Peyer's patch (tissue), 4 donors: ENCODE data around the gene OXLD1. TPM values are rescaled to one million over a fixed set of nuclear protein-coding genes. Genes with fewer than 3 reads are reported as not detected.

Experiments used
- DNase-seq, 3 donors: peaks; one replicate each; pipeline ENCODE4 v3.0.0-alpha.2; 2017 to 2019
- H3K27ac ChIP-seq, 4 donors: fragments of 200-600 bp; sonication (generic); one replicate each; pipeline ENCODE4 v1.5.1; 2016 to 2019
- H3K27me3 ChIP-seq, 2 donors: fragments of 200-600 bp; sonication (generic); one replicate each; pipeline ENCODE4 v1.5.1; 2019
- H3K36me3 ChIP-seq, 3 donors: fragments of 200-600 bp; sonication (generic); one replicate each; pipeline ENCODE4 v1.5.1; 2016 to 2019
- H3K4me1 ChIP-seq, 4 donors: fragments of 200-600 bp; sonication (generic); one replicate each; pipeline ENCODE4 v1.5.1; 2016 to 2019
- H3K4me3 ChIP-seq, 4 donors: fragments of 200-600 bp; sonication (generic); 1 replicate in 3 of 4; 2 replicates in 1 of 4; pipeline ENCODE4 v1.5.1; 2016 to 2019; ENCODE audit warnings: mild to moderate bottlenecking in 1 of 4
- H3K9me3 ChIP-seq, 4 donors: fragments of 200-600 bp; sonication (generic); one replicate each; pipeline ENCODE4 v1.5.1; 2016 to 2019; ENCODE audit warnings: mild to moderate bottlenecking in 1 of 4
- CTCF ChIP-seq, 6 experiments: fragments of 450-650 bp in 4 of 6; fragments of 200-600 bp in 2 of 6; sonication (generic) in 1 of 6; IDR thresholded peaks; one replicate each; pipeline ENCODE4 v1.5.1; 2017 to 2019; ENCODE audit warnings: antibody characterized with exemption in 6 of 6, mild to moderate bottlenecking in 3 of 6, moderate library complexity in 1 of 6
- POLR2A ChIP-seq, 2 donors: fragments of 450-650 bp; IDR thresholded peaks; one replicate each; pipeline ENCODE4 v1.5.1; 2017; ENCODE audit warnings: antibody characterized with exemption in 2 of 2, mild to moderate bottlenecking in 2 of 2, moderate library complexity in 2 of 2
- total RNA-seq, 4 donors: library from RNA; depleted of rRNA; stranded (reverse); fragments of >200 nt; gene quantifications; one replicate each; pipeline ENCODE4 v1.1.0, GENCODE V29; 2016

OXLD1 gene
- total RNA-seq, 4 donors from 2014 or later: 1.7 to 55.4 (median 41.9) TPM

GRCh38 chr17:81707725-81708646, 41.6 kb upstream of the OXLD1 start:
- H3K4me3 ChIP-seq: no peak overlapping the region
- no peaks in the 10 kb centered on the region for H3K27me3 ChIP-seq
- H3K4me1 ChIP-seq: peaks cover 7 to 38% (median 18%) of the 10 kb centered on the region in 4 donors
- no peak overlapping the region for H3K27ac ChIP-seq
- no peaks in the 10 kb centered on the region for H3K9me3 ChIP-seq
- TF ChIP-seq CTCF (IDR thresholded peaks at IDR 0.05) (no peak), POLR2A (IDR thresholded peaks at IDR 0.05) (no peak)
- H3K36me3 ChIP-seq: peaks cover 0 to 35% (median 0%) of the 10 kb centered on the region in 3 donors
- DNase-seq: no peak

DNA sequence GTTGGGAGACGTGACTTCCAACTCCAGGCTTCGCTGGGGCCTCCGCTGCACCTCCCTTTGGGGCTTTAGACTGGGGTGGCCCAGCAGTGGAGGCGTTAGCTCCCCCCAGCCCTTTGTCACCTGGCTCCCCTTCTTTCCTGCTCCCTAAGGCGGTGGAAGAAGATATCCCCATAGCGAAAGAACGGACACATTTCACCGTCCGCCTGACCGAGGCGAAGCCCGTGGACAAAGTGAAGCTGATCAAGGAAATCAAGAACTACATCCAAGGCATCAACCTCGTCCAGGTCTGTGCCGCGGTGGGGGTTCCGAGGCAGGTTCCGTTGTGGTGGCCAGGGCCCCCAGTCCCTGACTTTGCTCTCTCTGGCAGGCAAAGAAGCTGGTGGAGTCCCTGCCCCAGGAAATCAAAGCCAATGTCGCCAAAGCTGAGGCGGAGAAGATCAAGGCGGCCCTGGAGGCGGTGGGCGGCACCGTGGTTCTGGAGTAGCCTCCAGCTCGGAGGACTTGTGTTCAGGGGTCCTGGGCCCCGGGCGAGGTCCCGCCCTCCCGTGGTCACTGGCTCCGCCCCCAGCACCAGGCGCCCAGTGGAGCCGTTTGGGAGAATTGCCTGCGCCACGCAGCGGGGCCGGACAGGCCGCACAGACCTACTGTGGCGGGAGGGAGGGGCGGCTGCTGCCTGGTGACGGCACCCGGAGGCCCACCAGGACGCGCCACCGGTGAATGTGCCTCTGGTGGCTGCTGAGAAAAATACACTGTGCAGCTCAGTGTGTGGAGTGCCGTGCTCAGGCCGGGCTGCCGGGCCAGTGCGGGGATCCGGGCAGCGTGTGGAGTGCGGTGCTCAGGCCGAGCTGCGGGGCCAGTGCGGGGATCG, 40.6 kb upstream of the OXLD1 start:
- Histone ChIP-seq H3K27ac (no peak overlapping the region), H3K27me3 (no peaks in the 10 kb centered on the region), H3K9me3 (no peaks in the 10 kb centered on the region), H3K4me1 (peaks cover 9 to 37% (median 20%) of the 10 kb centered on the region in 4 donors), H3K36me3 (peaks cover 0 to 35% (median 0%) of the 10 kb centered on the region in 3 donors), H3K4me3 (no peak overlapping the region)
- no peak for TF ChIP-seq CTCF (IDR thresholded peaks at IDR 0.05)
- TF ChIP-seq POLR2A (IDR thresholded peaks at IDR 0.05): no peak
- no peak for DNase-seq

DNA sequence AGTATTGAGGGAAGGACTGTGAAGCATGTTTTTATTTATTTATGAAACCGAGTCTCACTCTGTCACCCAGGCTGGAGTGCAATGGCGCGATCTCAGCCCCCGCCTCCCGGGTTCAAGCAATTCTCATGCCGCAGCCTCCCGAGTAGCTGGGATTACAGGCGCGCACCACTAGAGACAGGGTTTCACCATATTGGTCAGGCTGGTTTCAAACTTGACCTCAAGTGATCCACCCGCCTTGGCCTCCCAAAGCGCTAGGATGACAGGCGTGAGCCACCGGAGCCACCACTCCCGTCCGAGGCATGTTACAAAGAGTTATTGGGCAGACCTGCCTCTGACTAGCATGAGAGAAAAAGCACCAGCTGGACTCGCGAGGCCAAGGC, 39.8 kb upstream of the OXLD1 start:
- H3K36me3 ChIP-seq: peaks cover 0 to 41% (median 0%) of the 10 kb centered on the region in 3 donors

DNA sequence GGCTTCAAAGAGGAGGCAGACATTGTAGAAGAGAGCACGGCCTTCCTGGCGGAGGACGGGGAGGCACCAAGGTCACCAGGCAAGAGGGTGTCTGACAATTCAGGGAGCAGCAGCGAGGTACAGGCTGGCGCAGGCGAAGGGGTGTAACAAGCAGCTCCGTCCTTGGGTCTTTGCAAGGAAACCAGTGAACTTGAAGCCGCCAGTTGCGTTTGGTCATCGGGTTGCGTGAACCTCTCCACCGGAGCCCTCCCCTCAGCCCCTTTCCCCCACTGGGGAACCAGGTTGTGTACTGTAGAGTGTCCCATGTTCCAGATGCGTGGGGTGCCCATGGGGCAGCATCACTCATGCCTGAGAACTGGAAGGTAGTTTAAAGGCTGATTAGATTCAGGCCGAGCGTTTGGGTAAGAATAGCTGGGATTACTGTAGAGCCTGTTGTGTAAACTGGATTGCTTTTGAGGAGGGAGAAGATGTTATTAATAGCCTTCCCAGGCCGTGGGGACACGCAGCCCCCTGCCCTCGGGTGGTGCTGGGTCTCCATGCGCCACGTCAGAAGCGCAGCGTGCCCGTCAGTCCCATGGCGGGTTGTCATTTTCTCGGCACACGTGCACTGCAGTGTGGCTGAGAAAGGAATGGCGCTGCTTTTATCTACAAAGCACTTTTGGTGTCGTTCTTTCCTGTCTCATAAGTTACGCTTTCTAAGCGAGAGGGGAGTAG, 39.3 kb upstream of the OXLD1 start:
- Histone ChIP-seq H3K27me3 (no peaks in the 10 kb centered on the region), H3K27ac (no peak overlapping the region), H3K36me3 (peaks cover 0 to 46% (median 0%) of the 10 kb centered on the region in 3 donors), H3K4me3 (no peak overlapping the region), H3K9me3 (no peaks in the 10 kb centered on the region), H3K4me1 (peaks cover 9 to 40% (median 19%) of the 10 kb centered on the region in 4 donors)
- no peak for DNase-seq
- TF ChIP-seq CTCF (IDR thresholded peaks at IDR 0.05) (no peak), POLR2A (IDR thresholded peaks at IDR 0.05) (no peak)

More for the DNA sequence above, 39.8 kb upstream of the OXLD1 start:
- Histone ChIP-seq H3K27ac (no peak overlapping the region), H3K4me1 (peaks cover 14 to 40% (median 24%) of the 10 kb centered on the region in 4 donors), H3K9me3 (no peaks in the 10 kb centered on the region), H3K27me3 (no peaks in the 10 kb centered on the region), H3K4me3 (no peak overlapping the region)
- no peak for TF ChIP-seq CTCF (IDR thresholded peaks at IDR 0.05)
- TF ChIP-seq POLR2A (IDR thresholded peaks at IDR 0.05): no peak
- no peak for DNase-seq
